ENCODE results near the gene GRID1.

Gene GRID1

GRCh38 chr10:86007171-86007570, 359.4 kb downstream of the GRID1 start:
- no peak for DNase-seq

GRCh38 chr10:86004337-86004736, 362.3 kb downstream of the GRID1 start:
- no peak for DNase-seq

DNA sequence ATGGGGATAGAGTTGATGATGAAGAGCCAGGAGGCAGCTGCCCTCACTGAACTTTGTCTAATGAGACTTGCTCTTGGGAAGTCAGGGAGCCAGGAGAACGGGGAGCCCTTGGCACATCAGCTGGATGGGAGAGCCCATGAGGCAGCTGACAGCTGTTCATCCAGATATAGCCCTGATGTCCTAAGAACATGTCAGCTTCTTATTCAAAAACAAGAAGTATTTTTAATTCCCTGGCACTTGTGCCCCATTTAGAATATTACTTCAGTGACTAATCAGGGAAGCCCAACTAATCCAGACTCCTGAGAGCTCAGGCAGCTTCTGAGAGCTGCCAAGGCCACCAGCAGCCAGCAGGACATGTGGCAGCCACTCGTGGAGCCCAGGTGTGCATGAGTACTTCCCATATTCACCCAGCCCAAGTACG, 363.4 kb downstream of the GRID1 start:
- DNase-seq, result no peak

DNA sequence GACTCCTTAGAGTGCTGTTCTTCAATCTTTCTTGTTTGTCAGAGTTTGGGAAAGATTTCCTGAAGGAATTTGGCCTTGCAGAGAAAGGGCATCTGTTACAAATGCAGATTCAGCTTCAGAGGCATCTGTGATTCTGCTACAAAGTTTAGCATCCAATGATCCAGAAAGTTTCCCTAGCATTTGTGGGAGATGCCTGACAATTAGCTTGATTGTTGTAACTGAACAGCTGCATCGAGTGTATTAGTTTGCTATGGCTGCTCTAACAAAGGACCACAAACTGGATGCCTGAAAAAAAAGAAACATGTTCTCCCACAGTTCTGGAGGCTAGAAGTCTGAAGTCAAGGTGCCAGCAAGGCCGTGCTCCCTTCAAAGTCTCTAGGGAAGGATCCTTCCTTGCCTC, 365.1 kb downstream of the GRID1 start:
- no peak for DNase-seq

DNA sequence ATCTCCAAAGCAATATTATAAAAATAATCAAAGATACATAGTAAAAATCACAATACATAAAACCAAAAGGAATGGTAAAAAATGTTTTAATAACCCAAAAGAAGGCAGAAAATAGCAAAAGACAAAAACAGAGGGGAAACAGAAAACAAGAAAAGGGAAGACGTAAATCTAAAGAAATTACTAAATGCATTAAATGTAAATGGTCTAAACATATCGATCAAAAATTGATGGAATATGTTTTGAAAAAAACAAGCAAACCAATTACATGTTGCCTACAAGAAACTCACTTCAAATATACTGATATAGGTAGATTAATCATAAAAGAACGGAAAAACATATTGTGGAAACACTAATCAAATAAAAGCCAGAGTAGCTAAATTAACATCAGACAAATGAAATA, 369.1 kb downstream of the GRID1 start:
- DNase-seq, result no peak

- no peak for DNase-seq
These were observed 370.8 kb downstream of the GRID1 start for GRCh38 chr10:85995791-85996190.

GRCh38 chr10:85993840-85994507, 372.6 kb downstream of the GRID1 start:
- no peak for DNase-seq

DNA sequence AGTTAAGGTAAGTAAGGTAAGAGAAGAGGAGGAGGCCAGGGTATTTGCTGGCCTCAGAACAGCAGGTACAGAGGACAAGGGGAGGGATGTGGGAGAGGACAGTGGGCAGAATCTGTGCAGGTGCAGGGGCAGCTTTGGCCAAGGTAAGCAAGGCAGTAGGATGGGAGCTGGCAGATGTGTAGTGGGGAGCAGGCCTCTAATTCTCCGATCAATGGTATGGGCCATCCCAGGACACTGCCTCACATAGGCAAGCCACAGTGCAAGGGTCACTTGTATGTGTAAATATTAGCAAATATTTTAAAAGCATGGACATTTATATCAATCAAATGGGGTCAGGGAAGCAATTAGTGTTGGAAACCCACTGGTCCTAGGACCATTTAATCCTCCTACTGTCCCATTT, 373.5 kb downstream of the GRID1 start:
- no peak for DNase-seq

DNA sequence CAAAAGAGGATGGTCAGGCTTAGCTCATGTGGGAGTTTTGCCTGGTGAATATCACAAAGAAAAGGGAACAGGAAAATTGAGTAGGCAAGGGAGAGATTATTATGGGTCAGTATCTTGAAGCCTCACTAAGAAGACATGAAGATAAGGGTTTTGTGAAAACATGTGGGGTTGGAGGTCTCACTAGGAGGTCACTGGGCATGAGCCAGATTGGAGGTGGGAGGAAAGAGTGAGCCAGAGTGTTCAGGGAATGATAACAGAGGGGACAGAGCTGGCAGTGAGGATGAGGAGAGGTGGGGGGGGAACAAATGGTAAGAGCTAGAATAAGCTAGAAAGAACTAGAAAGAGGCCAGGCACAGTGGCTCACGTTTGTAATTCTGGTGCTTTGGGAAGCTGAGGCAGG, 374.3 kb downstream of the GRID1 start:
- DNase-seq, result no peak

- no peak for DNase-seq
These were observed 379.8 kb downstream of the GRID1 start for GRCh38 chr10:85986777-85987176.

DNA sequence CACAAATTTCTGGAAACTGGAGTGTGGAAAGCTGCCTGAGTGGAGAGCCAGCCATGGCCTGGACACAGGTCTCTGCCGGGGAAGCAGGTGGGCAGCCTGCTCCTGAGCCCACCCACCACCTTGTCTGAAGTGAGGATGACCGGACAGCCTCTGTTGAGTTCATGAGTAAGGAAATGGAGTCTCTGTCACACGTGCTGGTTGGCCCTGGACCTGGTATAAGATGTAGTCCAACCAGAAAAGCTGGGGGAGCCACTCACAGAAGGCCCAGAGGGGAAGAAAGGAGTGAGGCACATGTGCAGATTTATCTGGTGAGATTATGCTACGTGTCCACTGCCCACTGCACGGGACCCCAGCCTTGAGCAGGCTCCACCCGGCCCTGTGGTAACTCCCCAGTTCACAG, 383.5 kb downstream of the GRID1 start:
- no peak for DNase-seq

DNA sequence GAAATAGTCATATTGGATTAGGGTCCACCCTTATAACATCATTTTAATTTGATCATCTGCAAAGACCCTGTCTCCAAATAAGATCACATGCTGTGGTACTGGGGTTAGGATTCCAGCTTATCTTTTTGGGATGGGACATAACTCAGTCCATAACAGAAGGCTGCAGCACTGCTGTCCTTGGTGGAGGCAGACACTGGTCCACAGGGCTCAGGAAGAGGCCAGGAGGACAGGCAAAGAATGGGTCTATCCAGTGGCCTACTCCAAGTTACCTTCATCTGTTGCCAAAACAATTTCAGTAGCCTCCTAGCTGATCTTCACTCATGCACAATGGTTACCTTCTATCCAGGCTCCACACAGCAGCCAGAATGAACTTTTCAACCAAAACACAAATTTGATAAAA, 387.0 kb downstream of the GRID1 start:
- no peak for DNase-seq

DNA sequence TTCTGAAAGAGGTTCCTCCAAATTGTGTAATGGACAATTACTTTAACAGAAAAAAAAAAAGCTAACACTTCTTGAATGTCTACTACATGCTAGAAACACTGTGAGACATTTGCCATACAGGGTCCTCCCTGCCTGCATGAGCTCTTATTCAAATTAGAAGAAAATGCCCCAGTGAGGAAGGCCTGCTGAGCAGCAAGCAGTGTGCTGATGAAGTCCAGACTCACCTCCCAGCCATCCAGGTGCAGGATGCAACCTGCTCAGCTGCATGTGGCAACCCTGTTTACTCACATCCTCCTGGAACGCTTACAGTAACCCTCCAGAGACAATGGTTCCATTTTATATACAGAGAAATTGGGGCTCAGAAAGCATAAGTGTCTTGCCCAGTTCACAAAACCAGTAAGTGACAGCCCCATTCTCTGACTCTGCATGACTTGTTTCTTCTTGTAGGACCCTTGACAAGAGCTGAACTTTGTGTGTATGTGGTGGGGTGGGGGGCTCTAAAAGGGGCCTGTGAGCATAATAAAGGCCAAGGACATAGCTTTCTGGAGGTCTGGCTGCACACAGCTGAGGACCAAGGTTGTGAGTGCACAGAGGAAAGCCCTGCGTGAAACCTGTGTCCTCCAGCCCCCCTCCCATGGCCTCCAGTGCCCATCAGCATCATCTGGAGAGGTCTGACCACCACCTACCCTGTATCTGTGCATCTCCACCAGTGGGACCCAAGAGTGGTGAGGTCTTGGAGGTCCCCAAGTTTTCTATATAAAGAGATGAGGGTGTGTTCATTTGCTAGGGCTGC, 387.8 kb downstream of the GRID1 start:
- no peak for DNase-seq

DNA sequence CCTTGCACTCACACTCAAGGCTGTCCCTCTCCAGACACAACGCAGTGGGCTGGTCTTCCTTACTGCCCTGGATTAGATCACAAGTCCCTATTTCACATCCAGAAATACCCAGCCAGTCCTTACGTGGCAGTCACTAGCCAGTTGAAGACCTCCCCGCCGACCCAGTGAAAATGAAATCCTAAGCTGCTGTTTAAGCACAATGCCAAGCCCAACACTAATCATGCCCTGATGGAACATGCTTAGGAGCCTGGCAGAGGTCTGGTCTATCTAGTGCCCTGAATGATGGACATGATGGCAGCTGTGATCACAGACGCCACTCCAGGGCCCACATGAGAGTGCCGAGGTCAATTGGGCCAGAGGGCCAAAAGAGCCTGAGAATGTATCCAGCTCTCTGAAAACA, 389.0 kb downstream of the GRID1 start:
- no peak for DNase-seq

- DNase-seq, result no peak
These were observed 390.3 kb downstream of the GRID1 start for GRCh38 chr10:85976267-85976793.

- no peak for DNase-seq
These were observed 395.1 kb downstream of the GRID1 start for GRCh38 chr10:85971494-85971893.

DNA sequence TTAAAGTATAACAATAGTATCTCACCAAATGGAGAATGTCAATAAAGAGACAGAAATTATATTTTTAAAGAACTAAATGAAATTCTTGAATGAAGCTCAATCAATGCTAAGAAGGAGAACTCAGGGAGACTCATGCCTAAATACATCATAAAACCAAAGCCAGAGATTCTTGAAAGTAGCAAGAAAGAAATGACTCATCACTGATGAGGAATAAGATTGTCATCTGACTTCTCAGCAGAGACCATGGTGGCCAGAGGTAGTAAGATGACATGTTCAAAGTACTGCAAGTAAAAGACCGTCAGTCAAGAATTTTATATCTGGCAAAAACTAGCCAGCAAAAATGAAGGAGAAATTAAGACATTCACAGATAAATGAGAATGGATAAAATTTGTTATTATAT, 399.0 kb downstream of the GRID1 start:
- DNase-seq, result no peak

DNA sequence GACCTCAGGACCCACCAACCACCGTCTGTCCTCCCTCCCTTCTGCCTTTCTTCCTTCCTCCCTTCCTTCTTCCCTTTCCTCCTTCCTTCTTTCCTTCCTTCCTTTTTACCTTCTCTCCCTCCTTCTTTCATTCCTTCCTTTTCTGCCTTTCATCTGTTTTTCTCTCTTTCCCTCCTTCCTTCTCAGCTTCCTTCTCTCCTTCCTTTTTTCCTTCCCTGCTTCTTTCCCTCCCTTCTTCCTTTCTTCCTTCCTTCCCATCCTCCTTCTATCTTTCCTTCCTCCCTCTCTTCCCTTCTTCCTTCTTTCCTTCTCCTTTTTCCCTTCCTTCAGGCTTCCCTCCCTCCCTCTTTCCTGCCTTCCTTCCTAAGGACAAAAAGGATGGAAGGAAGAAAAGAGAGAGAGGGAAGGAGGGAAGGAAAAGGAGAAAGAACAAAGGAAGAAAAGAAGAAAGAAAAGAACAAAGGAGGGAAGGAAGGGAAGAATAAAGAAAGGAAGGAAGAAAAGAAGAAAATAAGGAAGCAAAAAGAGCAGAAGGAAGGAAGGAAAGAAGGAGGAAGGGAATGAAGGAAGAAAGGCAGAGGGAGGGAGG, 405.0 kb downstream of the GRID1 start:
- DNase-seq, result no peak

DNA sequence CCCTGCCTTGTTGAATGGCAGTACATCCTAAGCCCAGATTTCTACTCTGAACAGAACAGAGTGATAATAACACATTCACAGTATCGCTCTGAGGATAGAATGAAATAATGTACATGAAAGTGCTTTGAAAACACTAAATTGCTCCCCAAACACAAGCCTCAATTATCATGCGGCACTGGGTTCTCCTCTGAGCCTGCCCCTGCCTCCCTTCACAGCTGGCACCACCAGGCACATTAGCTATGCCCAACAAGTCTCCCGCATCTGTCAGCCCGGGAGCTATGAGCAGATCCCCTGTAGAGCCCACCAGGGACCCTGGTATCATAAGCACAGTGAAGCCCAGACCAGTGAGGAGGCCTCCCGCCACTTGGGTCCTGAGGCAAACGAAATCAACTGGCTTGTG, 405.5 kb downstream of the GRID1 start:
- DNase-seq, result no peak

DNA sequence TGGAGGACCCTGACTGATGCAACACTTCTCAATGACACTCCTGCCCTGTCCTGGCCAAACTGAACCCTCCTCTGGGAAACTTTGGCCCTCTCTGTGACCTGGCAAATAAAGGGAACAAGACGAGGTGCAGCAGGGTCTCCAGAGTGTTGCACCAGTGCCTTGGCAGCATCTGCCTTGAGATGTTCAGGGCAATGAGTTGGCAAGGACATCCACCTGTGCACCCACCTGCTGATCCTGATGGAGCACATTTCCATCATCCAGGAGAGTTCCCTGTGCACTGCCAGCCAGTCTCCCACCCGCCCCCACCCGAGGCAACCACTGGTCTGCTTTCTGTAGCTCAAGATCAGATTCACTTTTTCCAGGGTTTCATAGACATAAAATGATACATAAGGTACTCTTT, 407.4 kb downstream of the GRID1 start:
- no peak for DNase-seq

- no peak for DNase-seq
These were observed 415.7 kb downstream of the GRID1 start for GRCh38 chr10:85950921-85951320.

GRCh38 chr10:85946713-85947326, 419.8 kb downstream of the GRID1 start:
- no peak for DNase-seq

- no peak for DNase-seq
These were observed 430.4 kb downstream of the GRID1 start for GRCh38 chr10:85936161-85936560.

DNA sequence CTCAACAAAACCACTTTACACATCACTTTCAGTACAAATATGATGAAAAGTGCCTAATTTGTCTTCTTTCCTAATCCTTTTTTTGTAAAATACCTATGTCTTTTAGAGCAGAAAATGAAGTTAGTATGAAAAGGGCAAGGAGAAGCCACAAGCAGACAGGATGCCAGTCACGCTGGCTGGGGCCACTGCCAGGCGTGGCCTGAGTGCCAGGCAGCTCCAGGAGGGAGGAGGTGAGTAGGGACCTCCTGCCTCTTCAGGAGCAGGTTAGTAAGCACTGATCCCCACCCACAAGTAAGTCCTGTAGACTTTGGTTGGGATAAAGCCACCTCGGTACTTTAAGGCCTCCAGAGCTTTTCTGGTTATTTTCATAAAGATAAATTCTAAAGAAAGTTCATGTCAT, 432.0 kb downstream of the GRID1 start:
- no peak for DNase-seq

All from NCI-H524 treated with DMSO at 0.1 percent for 48 hours (cell line).